Amniotic stem cell (primary cell): ENCODE results near the gene HOTAIR.

Experiments
- DNase-seq: peaks from one replicate; lab custom pipeline; 2025; lab: John Stamatoyannopoulos, UW

HOTAIR gene

GRCh38 chr12:53927220-53928029, 47.3 kb downstream of the HOTAIR start:
- DNase-seq: no peak

DNA sequence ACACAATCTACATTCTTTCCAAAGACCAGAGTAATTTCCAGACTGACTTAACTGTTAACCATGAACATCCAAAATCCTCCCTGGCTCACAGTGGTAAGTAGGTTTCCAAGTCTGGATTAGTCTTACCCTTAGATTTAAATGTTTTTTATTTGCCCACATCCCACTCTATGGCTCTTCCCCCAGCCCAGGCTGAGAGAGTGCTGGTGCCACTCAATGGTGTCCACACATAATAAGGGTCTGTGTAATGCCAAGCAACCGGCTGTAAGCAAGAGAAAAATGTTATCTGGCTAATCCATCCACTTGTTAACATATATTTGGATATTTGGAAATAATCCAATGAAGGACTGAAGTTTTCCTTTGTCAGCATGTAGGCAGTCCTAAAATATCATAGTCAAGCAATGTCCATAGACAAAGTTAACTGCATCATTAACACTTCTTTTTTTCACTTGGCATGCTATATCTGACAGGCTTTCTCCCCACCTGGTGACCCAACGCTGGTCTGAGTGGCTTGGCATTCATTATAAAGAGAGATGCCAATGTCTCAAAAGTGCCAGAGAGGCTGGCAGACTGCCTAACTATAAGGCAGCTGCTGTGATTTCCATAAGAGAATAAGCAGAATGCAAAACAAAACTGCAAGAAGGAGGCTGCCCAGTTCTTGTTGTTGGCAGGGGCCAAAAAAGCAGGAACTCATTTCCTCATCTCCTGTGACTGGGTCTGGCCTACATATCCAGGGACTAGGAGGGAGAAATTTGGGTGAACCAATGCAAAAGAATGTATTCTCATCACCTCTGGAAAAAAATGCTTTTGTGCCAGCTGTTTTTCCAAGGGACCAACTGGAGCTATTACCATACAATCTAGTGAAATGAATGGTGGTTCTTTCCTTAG, 50.0 kb downstream of the HOTAIR start:
- no peak for DNase-seq

DNA sequence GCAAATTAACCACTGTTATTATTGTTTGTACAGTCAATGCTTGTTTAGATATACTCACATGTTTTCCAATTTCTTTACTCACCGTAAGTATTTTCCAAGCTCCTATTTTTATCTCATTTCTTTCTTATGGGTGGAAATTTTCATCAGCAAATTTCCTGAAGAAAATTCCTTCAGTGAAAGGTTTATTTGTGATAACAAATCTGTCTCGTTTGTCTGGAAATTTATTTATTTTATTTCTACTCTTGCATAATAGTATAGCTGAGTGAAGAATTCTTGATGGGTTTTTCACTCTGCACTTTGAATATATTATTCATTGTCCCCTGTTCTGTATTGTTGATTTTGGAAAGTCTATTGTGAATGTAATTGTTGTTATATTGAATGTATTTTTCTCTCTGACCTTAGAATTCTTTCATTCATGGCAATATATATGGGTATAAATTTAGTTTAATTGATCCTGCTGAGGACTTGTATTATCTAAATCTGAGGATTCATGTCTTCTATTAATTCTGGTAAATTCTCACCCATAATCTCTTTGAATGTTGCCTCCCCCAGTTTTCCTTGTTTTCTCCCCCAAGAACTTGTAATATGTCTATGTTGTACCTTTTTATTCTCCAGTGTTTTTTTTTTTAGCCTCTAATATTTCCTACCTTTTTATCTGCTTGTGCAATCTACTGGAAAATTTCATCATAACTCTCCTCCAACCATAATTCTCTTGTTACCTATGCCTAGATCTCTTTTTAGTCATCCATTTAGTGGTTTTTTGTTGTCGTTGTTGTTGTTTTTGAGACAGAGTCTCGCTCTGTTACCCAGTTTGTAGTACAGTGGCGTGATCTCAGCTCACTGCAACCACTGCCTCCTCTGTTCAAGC, 57.7 kb downstream of the HOTAIR start:
- no peak for DNase-seq
